DND-41 (cell line): ENCODE measurements around the gene IL21R.

Experiments used
- EZH2 ChIP-seq: IDR thresholded peaks from 3 replicates; pipeline ENCODE4 v1.6.1; 2012; ENCODE audit warnings: borderline replicate concordance, low read depth, mild to moderate bottlenecking, moderate library complexity, low read length, inconsistent platforms; ENCODE audit not compliant: severe bottlenecking
- TF ChIP-seq, protein P1 (sequence below): IDR thresholded peaks from 2 replicates; pipeline ENCODE4 v1.5.1; 2012; ENCODE audit warnings: borderline replicate concordance, low read length, moderate library complexity, mild to moderate bottlenecking; ENCODE audit not compliant: poor library complexity, severe bottlenecking; ENCODE audit errors: extremely low read depth

DNA sequence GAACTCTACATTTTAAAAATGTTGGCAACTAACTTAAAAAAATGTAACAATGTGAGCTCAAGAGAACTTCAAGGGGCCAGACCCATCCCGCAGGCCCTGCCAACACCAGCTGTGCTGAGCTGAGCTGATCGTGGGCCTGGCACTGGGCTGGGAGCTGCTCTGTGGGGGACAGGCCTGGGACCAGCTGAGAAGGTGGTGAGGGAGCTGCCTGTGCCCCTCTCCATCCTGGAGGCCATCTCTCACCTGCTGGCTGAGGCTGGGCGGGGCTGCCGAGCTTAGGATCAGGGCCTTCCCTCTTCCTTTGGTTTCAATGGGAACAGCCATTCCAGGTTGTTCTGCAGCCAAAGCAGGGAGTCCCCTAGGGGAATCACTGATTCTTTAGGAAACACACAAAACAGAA lies 58.2 kb downstream of the IL21R start:
- TF ChIP-seq, protein P1, sequence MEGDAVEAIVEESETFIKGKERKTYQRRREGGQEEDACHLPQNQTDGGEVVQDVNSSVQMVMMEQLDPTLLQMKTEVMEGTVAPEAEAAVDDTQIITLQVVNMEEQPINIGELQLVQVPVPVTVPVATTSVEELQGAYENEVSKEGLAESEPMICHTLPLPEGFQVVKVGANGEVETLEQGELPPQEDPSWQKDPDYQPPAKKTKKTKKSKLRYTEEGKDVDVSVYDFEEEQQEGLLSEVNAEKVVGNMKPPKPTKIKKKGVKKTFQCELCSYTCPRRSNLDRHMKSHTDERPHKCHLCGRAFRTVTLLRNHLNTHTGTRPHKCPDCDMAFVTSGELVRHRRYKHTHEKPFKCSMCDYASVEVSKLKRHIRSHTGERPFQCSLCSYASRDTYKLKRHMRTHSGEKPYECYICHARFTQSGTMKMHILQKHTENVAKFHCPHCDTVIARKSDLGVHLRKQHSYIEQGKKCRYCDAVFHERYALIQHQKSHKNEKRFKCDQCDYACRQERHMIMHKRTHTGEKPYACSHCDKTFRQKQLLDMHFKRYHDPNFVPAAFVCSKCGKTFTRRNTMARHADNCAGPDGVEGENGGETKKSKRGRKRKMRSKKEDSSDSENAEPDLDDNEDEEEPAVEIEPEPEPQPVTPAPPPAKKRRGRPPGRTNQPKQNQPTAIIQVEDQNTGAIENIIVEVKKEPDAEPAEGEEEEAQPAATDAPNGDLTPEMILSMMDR = no peak
- TF ChIP-seq EZH2 = no peak
